Midbrain (tissue), 1 donor: ENCODE data around the gene PLPP7.

Source experiments
- DNase-seq: peaks from one replicate; lab custom pipeline; 2025; lab: John Stamatoyannopoulos, UW

Gene PLPP7

DNA sequence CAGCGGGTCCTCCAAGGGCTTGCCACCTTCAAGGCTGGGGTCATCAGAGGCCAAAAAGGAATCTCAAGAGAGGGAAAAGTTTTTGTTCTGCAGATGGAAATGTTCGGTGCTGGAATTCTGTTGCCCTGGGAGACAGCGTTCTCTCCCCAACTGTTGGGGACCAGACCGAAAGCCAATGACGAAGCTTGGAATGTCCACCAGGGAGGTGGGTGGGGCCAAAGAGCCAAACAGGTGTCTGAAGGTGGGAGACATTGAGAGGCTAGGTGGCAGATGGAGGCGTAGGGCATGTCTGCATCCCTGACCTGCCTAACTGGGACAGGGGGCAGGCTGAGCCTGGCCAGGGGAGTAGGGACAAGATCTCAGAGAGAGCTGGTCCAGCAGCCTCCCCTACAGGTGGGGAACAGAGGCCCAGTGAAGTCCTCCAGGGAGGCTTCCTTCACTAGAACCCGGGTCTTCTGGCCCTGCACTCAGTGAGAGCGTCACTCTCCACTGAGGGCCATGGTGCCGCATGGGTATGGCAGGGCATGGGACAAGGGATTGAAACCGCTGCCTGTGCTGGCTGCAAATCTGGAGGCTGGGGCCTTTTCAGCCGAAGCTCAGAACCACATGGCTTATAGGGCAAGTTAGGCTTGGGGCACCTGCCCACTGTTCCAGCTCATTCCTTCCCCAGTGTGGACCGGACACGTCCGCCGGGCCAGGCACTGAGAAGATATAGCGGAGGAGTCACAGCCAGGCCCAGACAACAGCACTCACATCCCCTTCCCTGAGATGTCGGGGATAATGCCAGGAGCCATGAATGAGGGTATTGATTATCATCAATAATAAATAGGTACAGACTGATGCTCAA lies 8.2 kb upstream of the PLPP7 start:
- no peak for DNase-seq

DNA sequence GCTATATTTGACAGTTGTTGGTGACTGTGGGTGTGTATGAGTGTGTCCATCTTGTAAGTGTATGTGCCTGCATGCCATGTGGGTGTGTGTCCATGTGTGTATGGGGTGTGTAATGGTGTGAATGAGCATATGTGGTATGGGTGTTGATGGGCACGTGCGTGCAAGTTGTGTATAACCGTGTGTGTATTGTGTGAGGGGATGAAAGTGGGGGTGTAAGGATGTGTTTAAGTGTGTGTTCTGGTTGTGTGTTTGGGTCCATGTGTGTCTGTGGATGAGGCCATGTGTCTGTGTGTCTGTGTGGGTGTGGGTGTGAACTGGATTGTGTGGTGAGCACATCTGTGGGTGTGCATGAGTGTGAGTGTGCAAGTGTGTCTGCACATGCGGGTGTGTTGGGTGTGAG lies 7.3 kb upstream of the PLPP7 start:
- no peak for DNase-seq

DNA sequence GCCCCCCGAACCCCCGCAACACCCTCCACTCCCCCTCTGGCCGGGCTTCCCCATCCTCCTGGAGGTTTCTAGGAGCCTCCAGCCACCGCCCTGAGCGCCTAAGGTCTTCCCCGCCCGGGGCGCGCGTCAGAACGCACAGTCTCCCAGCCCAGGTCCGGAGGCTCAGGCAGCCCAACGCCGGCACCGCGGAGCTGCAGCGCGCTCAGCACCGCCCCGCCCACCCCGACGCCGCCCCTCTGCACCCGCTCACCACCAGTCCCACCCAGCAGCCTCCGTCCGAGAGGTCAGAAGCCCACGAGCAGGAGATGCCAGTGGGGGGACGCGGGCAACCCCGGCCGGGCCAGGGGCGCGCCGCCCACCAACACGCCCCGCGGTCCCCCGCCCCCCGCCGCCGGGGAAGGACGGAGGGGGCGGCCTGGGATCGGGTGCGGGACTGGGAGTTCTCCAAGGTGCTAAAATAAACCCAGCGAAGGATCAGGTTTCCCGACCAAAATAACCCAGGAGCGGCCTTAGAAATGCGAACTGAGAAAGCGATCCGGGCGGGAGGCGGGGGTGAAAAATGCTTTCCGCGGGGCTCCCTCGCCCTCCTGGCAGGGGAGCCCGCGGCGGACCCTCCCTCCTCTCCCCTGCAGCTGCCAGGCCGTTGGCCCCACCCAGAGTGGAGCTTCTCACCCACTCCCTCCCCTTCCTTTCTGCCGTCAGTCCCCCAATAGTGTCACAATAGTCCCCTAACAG lies 6.7 kb upstream of the PLPP7 start:
- no peak for DNase-seq

- no peak for DNase-seq
These were observed 4.7 kb upstream of the PLPP7 start for GRCh38 chr9:131284856-131285255.

DNA sequence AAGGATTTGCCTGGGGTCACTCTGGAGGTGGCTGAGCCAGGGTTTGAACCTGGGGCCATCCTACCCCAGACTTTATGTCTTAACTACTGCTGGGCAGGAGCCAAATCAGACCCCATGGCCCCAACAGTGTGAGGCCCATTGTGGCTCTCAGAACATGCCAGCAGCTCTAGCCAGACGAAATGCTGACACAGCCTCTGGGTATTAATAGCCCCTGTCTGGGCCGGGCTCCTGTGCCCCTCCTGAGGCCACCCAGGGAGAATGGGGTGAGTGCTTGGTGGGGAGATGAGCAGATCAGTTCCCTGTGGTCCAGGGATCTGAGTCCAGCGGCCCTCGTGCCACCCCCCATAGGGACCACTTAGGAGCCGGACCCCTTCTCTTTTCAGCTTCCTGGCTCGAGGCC lies 2.2 kb upstream of the PLPP7 start:
- DNase-seq: no peak

DNA sequence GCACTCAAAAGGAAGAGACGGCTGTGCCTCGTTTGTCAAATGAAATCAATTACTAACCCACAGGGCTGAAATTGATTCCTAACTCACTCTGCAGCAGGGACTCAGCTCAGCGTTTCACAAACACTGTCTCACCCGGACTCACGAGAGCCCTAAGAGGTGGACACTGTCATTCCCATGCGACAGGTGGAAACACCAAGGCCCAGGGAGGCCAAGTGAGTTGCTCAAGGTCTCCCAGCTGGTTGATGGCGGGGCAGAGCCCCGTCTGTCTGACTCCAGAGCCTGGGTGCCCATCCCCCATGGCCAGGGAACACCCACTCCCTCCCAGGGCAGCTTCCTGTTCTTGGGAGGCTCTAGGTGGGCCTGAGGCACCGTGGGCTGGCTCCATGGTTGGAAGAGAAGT lies 1.3 kb upstream of the PLPP7 start:
- no peak for DNase-seq

- DNase-seq: no peak
These were observed 678 bp downstream of the PLPP7 start for GRCh38 chr9:131290036-131290766.

GRCh38 chr9:131290767-131291370 lies 1.3 kb downstream of the PLPP7 start:
- DNase-seq: no peak

GRCh38 chr9:131291795-131292315 lies 2.3 kb downstream of the PLPP7 start:
- DNase-seq: no peak

- no peak for DNase-seq
These were observed 3.4 kb downstream of the PLPP7 start for GRCh38 chr9:131292937-131293336.

DNA sequence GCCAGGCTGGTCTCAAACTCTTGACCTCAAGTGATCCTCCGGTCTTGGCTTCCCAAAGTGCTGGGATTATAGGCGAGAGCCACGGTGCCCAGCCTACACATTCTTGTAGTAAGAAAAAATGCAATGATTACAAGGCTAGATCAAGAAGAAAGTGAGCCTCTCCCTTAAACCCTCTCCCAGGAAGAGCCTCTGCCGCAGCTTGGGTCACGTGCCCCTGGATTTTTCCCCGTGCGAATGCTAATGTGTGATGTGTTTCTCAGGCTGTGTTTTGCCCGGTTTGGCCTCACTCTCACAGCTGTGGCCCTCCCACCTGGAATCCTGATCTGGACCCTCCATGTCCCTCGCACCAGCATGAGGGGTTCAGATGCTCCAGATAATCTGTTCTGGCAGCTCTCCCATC lies 6.9 kb downstream of the PLPP7 start:
- no peak for DNase-seq

- no peak for DNase-seq
These were observed 7.5 kb downstream of the PLPP7 start for GRCh38 chr9:131296906-131297500.

DNA sequence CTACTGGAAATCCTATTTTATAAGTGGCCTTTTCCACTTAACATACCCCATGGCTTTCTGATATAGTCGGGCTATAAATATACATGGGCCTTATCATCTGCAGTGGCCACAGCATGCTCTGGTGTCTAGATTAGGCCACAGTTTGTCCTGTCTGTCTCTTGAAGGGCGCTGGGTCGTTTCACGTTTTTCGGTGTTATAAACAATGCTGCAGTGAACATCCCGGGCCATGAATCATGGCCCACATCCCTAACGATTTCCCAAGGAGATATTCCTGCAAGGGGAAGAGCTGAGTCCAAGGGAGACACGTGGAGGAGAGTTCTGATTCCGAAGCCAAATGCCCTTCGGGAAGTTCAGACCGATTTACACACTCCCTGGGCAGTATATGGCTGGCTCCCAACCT lies 8.4 kb downstream of the PLPP7 start:
- no peak for DNase-seq

- no peak for DNase-seq
These were observed 8.8 kb downstream of the PLPP7 start for GRCh38 chr9:131298341-131298740.

GRCh38 chr9:131298816-131299215 lies 9.3 kb downstream of the PLPP7 start:
- DNase-seq: no peak

- DNase-seq: no peak
These were observed 9.9 kb downstream of the PLPP7 start for GRCh38 chr9:131299346-131299960.

- DNase-seq: no peak
These were observed 10.4 kb downstream of the PLPP7 start for GRCh38 chr9:131299961-131300347.

- no peak for DNase-seq
These were observed 10.9 kb downstream of the PLPP7 start for GRCh38 chr9:131300444-131300843.

DNA sequence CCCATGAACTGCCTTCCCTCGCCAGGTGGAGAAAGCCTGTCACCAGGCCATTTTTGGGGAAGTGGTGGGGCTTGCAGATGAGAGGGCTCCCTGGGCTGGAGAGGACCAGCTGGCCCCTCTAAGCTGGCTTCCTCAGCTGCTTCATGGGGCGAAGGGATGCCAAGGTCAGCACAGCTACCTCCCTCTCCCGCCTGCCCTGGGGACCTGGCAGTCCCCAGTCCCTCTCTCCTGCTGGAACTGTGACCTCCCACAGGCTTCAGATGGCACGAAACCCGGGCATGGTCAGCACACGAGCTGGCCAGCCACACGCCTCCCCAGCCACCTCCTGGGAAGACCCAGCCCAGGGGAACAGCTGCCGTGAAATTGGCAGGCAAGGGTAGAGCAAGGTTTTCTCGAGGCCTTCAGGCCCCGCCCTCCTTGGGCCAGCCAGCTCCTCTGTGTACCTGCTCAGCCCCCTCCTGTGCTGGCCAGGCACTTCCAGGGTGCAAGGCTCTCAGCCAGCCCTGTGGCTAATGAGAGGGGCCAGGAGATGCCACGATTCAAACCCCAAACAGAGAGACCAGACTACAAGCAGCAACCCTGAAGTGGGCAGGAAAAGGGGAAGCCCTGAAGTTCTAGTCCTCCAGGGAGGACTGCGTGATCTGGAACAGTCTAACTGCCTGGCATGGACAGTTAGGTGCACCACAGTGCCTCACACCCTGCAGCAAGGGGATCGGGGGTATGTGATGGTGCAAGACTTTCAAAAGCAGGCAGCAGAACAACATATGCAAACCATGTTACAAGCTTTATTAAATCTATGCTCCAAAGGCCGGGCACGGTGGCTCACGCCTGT lies 12.9 kb downstream of the PLPP7 start:
- DNase-seq: no peak
